Heart left ventricle (tissue), 13 donors: ENCODE results near the gene XAGE1A.
"Not testable (repeated sequence)": the region's sequence is repeated elsewhere in the genome, so short reads cannot be mapped to it uniquely, and the experiment has no call there.

Experiments used
- CTCF ChIP-seq, 12 donors: fragments of 200-600 bp; sonication (generic) in 4 of 12; IDR thresholded peaks; one replicate each; pipeline versions ENCODE4 v1.5.0 to v1.8.0; 2018 to 2022; ENCODE audit warnings: antibody characterized with exemption in 12 of 12, mild to moderate bottlenecking in 5 of 12
- POLR2A ChIP-seq, 2 donors: fragments of 450-650 bp; IDR thresholded peaks; one replicate each; pipeline ENCODE4 v1.6.1; 2017; ENCODE audit warnings: antibody characterized with exemption in 2 of 2, mild to moderate bottlenecking in 2 of 2, moderate library complexity in 2 of 2
- donor health status: ischemic (EF 13 %, LVEDD 7.1; RV severe dilation, severe dysfunction).
- donor health status: DM: no; HTN: yes; CAD: no.
- donor health status: DM: no; HTN: no; CAD: no.
- donor health status: ischemic (EF 25% LVEDD 6.9; RV normal size, moderate dysfunction).
- donor health status: ischemic (EF 25% LVEDD 5.7; RV mildly dilated, moderate dysfunction).
- donor health status: ischemic (EF 35%, LVEDD 5.7; RV mildly dilated, moderate dysfunction).
- donor health status: nonischemic (EF 11% LVEDD 7.7; RV severe dilation, severe dysfunction).
- donor health status: DM: yes; HTN: yes; CAD: no.
- donor health status: PGD.
- donor health status: ischemic (EF 29% LVEDD 5.4; RV normal size, mild dysfunction).
- donor health status: nonischemic (EF 23%, LVEDD 6.1; RV moderate dilation, normal function).

- TF ChIP-seq CTCF, POLR2A (IDR thresholded peaks at IDR 0.05): not testable (repeated sequence)
Observed at GRCh38 chrX:52516987-52517325, 21.3 kb downstream of the XAGE1A start, which contains the start of gene XAGE1B.
